K562 (cell line): ENCODE measurements around the gene NABP2. TPM values are rescaled to one million over a fixed set of nuclear protein-coding genes. Genes with fewer than 3 reads are reported as not detected.
A peak's percentile ranks its signal among the peaks of the same experiment; 100 is the strongest.

Source experiments
- AFF4 ChIP-seq: sonication (generic); formaldehyde crosslinking; IDR thresholded peaks from 2 replicates; pipeline ENCODE4 v1.8.0; 2023; ENCODE audit warnings: mild to moderate bottlenecking, missing genetic modification reagents
- CTBP1 ChIP-seq: fragments of 450-650 bp; IDR thresholded peaks from 2 replicates; pipeline ENCODE4 v1.6.1; 2016; ENCODE audit warnings: borderline replicate concordance
- ESRRA ChIP-seq: fragments of 450-650 bp; IDR thresholded peaks from 2 replicates; pipeline ENCODE4 v1.6.1; 2014; ENCODE audit warnings: low read depth, mild to moderate bottlenecking, moderate library complexity, borderline replicate concordance
- FOXK1 ChIP-seq: sonication (generic); formaldehyde crosslinking; IDR thresholded peaks from 2 replicates; pipeline ENCODE4 v1.8.0; 2022; ENCODE audit warnings: missing genetic modification reagents, mild to moderate bottlenecking, borderline replicate concordance
- NFE2 ChIP-seq: IDR thresholded peaks from 2 replicates; pipeline ENCODE4 v1.6.1; 2014; ENCODE audit warnings: antibody characterized with exemption, low read depth
- RCOR1 ChIP-seq, 2 experiments: IDR thresholded peaks; 2 replicates each; pipeline ENCODE4 v1.6.1; 2012; ENCODE audit warnings: low read depth in 2 of 2, low read length in 2 of 2, borderline replicate concordance in 1 of 2, improper control_type of control experiment in 1 of 2
- SIN3A ChIP-seq, 2 experiments: fragments of 150-350 bp in 1 of 2; IDR thresholded peaks; 2 replicates each; pipeline ENCODE4 v1.6.1; 2011 to 2016; ENCODE audit warnings: borderline replicate concordance in 2 of 2, low read depth in 2 of 2, low read length in 2 of 2, mild to moderate bottlenecking in 2 of 2, moderate library complexity in 2 of 2; ENCODE audit not compliant: control insufficient read depth in 1 of 2
- SNRNP70 ChIP-seq: fragments of 200-400 bp; formaldehyde crosslinking; optimal IDR thresholded peaks from 2 replicates; pipeline ENCODE3; 2017; ENCODE audit warnings: low read depth, low read length
- ZNF324 ChIP-seq: fragments of 250-450 bp; sonication (Bioruptor Pico); IDR thresholded peaks from 2 replicates; pipeline ENCODE4 v1.4.0; 2020; ENCODE audit warnings: mild to moderate bottlenecking
- polyA plus RNA-seq, 8 experiments: library from polyadenylated mRNA; depleted of rRNA in 4 of 8; stranded (reverse) in 5 of 8; unstranded in 3 of 8; fragments of >200 nt; fragmentation: Nextera tagmentation in 2 of 8; fragmentation: Illumina TruSeq in 1 of 8; extraction: Ambion mirVana in 2 of 8; extraction: Trizol in 1 of 8; gene quantifications; 2 replicates each; pipeline versions ENCODE4 v1.2.1 to v1.2.3, GENCODE V29; 2011 to 2014; ENCODE audit warnings: inconsistent platforms in 1 of 8, missing spikeins in 1 of 8
- total RNA-seq, 7 experiments: library from RNA; depleted of rRNA in 6 of 7; stranded (reverse); fragments of >200 nt in 6 of 7; fragmentation: Illumina TruSeq in 2 of 7; extraction: Trizol in 2 of 7; gene quantifications; 2 replicates each; pipeline versions ENCODE4 v1.2.1 to v1.2.3, GENCODE V29; 2011 to 2021; ENCODE audit warnings: low replicate concordance in 1 of 7
- TF ChIP-seq, protein P1 (sequence below): IDR thresholded peaks from 2 replicates; pipeline ENCODE4 v1.6.1; 2011; ENCODE audit warnings: borderline replicate concordance, low read depth, mild to moderate bottlenecking, moderate library complexity, low read length; ENCODE audit not compliant: insufficient read depth, poor library complexity, severe bottlenecking
- TF ChIP-seq, protein P2 (sequence below): fragments of 450-650 bp; IDR thresholded peaks from 2 replicates; pipeline ENCODE4 v1.7.1; 2018; ENCODE audit warnings: mild to moderate bottlenecking, low read depth; ENCODE audit not compliant: partially characterized antibody

The NABP2 gene
- total and polyA plus RNA-seq, 9 of the 15 experiments (the other 6 are each of a cell fraction or from before 2014, with no cell fraction given): 11.3 to 60.6 (median 43.5) TPM

DNA sequence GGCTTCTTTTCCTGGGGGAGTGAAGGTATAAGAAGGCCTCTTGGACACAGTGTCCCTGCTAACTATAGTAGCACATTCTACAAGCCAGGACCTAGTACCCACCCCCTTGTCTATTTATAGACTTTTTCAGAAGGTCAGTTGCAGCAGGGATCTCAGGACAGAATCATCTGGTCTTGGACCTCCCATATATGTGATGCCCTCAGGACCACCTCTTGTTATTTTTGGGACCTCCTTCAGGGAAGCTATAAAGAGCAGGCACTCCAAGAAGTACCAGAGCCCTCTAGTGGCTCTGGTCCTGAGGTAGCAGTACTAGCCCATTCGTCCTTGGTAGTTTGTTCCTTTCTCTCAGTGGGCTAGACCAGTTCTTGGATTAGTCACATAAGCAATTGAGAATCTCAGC is 46.9 kb downstream of the NABP2 start (continued):
- TF ChIP-seq RCOR1 (IDR thresholded peaks at IDR 0.05; ENCODE audit: borderline replicate concordance in 1 of 2, low read depth in 2 of 2, low read length in 2 of 2) (0 out of 4 replicates have a peak, but pooled peaks of 1 of the 2 experiments have one; percentile 11), ESRRA (0 out of 2 replicates have a peak, but pooled peaks have one; percentile 18), SIN3A (IDR thresholded peaks at IDR 0.05; ENCODE audit: borderline replicate concordance in 2 of 2, control insufficient read depth in 1 of 2, low read depth in 2 of 2, low read length in 2 of 2) (peak in 1 of 2 experiments; percentile 43; a peak in 1 of 4 replicates), AFF4 (no peak), SNRNP70 (no peak), ZNF324 (CRISPR knock-in tag) (no peak), FOXK1 (no peak), NFE2 (no peak), CTBP1 (0 out of 2 replicates have a peak, but pooled peaks have one; percentile 13)
- TF ChIP-seq, protein P1, sequence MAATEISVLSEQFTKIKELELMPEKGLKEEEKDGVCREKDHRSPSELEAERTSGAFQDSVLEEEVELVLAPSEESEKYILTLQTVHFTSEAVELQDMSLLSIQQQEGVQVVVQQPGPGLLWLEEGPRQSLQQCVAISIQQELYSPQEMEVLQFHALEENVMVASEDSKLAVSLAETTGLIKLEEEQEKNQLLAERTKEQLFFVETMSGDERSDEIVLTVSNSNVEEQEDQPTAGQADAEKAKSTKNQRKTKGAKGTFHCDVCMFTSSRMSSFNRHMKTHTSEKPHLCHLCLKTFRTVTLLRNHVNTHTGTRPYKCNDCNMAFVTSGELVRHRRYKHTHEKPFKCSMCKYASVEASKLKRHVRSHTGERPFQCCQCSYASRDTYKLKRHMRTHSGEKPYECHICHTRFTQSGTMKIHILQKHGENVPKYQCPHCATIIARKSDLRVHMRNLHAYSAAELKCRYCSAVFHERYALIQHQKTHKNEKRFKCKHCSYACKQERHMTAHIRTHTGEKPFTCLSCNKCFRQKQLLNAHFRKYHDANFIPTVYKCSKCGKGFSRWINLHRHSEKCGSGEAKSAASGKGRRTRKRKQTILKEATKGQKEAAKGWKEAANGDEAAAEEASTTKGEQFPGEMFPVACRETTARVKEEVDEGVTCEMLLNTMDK: peak; percentile 43
- TF ChIP-seq, protein P2, sequence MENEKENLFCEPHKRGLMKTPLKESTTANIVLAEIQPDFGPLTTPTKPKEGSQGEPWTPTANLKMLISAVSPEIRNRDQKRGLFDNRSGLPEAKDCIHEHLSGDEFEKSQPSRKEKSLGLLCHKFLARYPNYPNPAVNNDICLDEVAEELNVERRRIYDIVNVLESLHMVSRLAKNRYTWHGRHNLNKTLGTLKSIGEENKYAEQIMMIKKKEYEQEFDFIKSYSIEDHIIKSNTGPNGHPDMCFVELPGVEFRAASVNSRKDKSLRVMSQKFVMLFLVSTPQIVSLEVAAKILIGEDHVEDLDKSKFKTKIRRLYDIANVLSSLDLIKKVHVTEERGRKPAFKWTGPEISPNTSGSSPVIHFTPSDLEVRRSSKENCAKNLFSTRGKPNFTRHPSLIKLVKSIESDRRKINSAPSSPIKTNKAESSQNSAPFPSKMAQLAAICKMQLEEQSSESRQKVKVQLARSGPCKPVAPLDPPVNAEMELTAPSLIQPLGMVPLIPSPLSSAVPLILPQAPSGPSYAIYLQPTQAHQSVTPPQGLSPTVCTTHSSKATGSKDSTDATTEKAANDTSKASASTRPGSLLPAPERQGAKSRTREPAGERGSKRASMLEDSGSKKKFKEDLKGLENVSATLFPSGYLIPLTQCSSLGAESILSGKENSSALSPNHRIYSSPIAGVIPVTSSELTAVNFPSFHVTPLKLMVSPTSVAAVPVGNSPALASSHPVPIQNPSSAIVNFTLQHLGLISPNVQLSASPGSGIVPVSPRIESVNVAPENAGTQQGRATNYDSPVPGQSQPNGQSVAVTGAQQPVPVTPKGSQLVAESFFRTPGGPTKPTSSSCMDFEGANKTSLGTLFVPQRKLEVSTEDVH: peak; percentile 14
